Activated CD4-positive, alpha-beta T cell treated with anti-CD3 and anti-CD28 coated beads, Interleukin-2, Interleukin-4, amounts not matched to agents 100 ng/mL and 50 ng/mL, durations not matched to agents 16 hours and 8 hours (primary cell): ENCODE results near the gene TPRG1L.
"Not testable (repeated sequence)": the region's sequence is repeated elsewhere in the genome, so short reads cannot be mapped to it uniquely, and the experiment has no call there.

Source experiments
- DNase-seq: peaks from one replicate; pipeline ENCODE4 v3.0.0-alpha.2; 2020; ENCODE audit warnings: low spot score

The TPRG1L gene

DNA sequence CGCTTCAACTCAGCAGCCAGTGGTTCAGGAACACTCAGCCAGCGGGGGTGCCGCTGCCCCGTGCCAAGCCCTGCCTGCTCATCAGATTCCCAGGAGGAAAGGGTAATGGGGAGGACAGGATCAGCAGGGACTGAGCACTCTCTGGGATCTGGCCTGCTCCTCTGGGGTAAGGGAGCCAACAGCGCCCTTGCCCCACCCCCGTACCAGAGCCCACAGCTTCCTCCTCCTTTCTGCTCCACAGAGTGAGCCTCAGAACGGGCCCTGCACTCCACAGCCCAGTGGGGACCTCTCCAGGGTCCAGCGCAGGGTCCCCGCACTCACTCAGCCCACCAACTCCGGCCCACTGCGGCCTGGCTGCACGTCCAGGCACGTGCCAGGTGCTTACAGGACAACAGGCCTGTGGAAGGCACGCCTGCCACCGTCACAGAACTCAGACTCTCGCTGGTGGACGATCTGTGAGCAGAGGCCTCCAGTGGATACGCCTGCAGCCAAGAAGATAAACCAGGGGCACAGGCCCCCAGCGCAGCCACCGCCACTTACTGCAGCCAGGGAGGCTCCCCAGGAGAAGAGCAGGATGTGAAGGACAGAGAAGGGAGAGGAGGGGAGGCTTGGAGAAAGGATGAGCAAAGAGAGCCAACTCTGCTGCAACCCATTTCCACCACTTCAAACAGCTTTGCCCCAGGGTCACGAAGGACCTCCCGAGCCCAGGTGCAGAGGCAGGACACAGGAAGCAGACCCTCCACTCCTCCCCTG, 15.6 kb upstream of the TPRG1L start:
- DNase-seq: no peak

DNA sequence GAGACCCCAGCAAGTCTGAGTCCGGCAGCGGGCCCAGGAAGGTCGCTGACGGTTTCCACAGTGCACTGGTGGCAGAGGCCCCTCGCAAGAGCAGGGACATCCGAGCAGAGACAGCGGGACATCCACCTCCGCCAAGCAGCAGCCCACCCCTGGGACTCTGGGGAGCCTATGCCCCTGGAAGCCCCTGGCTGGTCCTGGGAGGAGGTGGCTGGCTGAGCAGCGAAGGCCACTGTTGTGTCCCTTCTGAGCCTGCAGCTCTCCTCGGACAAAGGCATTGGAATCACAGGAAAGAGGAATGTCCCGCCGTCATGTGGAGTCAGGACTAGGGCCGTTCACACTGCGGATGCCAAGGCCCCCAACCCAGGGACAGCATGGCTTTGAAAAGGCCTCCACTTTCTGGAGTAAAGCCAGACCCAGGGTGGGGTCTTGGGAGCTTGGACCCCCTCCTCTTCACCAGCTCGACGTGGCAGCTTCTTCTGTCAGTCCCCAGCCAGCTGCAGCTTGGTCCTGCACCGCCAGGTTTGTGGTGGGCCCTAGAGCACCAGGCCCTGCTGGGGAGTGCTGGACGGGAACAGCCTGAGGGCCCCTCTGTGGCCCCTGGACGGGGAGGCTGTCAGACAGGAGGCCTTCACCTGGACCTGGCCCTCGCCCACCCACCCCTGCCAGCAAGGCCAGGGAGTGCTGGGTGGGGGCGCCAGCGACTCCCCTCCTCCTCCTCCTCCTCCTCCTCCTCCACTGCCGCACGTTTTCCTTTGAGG, 14.9 kb upstream of the TPRG1L start:
- DNase-seq: no peak

DNA sequence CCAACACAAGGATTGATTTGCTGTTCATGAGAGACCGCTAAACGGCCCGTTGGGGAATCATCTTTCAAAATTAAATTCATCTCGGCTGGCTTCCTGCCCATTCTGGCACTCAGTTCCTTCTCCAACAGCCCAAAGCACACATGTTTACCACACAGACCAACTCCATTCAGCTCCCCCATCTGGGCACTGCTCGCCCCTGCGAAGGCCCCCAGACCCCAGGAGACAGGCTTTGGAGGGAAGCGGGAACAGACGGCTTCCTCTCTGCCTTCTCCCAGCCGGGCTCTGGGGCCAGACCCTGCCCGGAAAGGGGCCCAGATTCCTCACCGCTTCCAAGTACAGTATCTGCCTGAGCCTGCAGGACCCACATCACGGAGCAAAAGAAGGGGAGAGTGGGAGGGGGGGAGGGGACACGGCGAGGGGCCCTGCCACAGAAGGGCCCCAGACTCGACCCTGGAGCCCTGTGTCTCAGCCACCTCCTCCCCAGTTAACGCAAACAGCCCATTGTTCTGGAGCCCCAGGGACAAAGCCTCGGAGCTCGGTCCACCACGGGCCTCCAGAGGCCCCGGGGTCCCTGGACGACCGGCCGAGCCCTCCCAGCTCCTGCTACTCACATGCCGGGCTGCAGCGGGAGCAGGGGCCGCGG, 14.2 kb upstream of the TPRG1L start:
- no peak for DNase-seq

DNA sequence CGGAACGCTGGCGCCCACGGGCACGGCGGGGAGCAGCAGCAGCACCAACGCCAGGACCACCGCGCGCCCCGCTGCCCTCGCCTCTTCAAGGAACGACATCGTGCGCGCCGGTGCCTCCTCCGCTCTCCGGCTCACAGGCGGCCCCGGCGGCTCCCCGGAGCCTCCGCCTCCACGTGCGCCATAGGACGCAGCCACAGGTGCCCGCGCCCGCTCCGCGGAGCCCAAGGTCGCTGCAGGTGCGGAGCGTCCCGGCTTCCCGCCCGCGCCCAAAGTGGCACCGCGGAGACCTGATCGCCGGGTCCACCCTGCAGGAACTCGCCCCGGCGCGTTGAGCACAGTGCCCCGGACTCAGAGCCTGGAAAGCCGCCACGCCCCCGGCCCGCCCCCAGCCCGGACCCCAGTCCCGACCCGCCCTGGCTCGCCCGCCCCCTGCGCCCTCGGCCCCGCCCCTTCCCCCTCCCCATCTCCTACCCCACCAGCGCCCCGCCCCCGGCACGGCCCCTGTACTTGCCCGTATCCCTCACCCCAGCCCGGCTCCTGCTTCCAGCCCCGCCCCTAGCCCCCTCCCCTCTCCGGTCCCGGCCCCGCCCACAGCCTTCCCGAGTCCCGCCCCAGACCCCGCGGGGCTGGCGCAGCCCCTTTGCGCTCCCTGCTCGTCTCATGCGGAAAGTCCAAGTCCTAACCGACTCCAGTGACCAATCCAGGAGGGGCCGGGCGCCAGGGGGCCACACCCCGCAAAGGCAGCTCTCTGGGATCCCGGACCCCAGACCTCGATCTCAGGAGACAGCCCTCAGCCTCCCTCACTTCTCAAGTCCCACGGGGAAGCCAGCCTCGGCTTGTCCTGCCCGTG, 13.4 kb upstream of the TPRG1L start, which contains the start of gene MEGF6:
Gene MEGF6 (minus strand): TSS at position 339 of the 850 bp plus-strand sequence. CDS start 240 bp downstream, at position 99.
- no peak for DNase-seq

DNA sequence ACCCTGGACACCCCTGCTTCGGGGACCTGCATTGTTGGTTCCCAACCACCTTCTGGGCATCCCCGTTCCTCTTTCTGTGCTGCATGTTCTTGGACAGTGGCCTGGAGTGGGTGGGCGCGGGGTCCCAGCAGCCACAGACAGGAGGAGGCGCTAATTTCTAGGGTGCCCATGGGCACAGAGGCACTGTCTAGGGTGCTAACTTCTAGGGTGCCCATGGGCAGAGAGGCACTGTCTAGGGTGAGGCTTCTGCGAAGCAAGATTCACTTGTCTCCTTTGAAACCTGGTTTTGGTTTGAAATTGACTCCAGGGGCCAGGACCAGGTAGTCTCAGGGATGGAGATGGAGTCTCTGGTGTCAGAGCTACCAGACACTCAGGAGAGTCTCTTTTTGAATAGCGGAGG, 12.7 kb upstream of the TPRG1L start:
- DNase-seq: no peak

DNA sequence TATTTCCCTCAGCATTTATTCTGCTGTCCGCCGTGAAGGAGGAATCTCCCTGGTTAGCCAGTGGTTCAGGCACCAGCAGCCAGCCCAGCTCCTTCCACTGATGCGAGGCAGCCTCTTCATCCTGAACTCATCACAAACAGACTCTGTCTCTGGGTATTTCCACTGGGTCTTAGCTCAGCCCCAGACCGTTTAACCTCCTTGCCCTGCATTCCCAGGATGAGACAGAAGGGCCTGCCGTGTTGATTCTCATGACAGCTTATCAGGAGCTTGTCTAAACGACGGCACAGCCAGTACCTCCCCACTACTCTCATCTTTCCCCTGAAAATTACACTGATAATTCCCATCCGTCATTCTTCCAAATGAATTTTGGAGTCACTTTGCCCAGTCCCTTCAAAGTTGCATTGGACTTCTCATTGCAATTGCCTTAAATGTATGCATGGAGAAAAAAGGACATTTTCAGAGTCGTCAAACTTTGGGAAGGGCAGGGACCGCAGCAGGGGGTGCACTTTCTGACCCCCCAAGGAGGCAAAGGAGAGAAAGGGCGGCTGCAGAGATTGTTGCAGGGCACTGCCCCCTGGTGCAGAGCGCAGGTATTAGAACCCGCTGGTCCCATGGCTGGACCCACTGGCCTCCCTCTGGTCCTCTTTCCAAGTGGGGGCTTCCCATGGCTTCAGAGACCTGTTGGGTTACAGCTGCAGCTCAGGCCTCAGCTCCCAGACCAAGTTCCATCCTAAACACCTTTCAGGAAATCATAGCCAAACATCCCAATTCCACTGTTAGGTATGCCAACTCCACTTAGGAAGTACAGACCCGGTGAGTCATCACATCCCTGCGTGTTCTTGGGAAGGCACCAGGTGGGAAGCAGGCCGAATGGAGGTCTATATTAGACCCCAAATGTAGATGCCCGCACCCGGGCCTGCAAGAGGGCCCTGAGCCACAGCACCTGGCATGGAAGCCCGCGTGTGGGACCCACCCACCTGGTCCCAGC, 9.8 kb upstream of the TPRG1L start:
- DNase-seq: no peak

DNA sequence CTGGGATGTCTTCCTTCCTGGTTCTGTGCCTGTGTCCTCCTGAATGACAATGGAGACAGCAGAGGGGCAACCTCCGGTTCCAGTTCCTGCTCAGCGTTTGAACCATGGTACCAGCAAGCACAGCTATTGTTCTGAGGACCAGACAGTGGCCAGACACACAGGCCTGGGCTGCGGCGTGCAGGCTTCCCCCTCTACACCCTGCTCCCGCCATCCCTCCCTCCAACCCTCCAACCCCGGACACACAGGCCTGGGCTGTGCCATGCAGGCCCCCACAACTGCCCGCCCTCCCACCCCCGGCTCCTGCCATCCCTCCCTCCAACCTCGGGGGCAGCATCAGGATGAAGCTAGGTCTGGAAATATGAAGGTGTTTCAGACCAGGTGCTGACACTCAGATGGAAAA, 8.0 kb upstream of the TPRG1L start:
- no peak for DNase-seq

DNA sequence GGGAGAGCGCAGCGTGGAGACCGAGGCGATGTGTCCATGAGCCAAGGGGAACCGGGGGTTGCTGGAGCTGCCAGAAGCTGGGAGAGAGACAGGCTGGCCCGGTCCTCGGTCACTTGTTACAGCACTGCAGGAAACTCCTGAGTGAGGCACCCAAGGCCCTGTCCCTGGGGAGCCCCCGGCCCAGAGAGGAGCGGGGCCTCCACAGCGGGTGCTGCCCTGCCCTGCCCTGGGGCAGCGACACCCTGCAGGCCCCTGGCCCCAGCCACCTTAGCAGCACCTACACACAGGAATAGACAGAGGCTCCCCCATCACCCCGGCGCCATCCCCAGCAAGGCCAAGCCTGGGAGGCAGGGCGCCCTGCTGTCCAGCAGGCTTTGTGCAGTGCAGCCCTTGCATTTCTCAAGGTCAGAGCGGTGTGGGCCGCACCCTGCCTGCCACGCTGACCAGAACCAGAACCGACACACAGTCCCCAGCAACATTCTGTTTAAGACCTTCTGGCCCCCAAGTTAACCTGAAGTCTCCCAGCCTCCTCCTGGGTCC, 6.9 kb upstream of the TPRG1L start:
- no peak for DNase-seq

DNA sequence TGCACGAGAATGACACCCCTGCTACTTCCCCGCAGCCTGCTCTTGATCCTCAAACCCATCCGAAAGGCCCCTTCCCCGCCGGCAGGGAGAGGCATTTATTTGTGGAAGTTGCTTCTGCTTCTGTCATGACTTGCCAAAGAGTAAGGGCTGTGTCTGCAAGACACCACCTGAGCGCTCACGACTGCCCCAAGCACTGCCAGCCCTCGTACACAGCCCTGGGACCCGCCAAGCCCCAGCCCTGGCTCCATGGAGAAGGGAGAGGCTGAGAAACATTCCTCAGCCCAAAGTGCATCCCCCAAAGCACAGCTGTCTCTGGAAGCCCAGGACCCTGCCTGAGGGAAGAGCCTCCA, 6.3 kb upstream of the TPRG1L start:
- no peak for DNase-seq

DNA sequence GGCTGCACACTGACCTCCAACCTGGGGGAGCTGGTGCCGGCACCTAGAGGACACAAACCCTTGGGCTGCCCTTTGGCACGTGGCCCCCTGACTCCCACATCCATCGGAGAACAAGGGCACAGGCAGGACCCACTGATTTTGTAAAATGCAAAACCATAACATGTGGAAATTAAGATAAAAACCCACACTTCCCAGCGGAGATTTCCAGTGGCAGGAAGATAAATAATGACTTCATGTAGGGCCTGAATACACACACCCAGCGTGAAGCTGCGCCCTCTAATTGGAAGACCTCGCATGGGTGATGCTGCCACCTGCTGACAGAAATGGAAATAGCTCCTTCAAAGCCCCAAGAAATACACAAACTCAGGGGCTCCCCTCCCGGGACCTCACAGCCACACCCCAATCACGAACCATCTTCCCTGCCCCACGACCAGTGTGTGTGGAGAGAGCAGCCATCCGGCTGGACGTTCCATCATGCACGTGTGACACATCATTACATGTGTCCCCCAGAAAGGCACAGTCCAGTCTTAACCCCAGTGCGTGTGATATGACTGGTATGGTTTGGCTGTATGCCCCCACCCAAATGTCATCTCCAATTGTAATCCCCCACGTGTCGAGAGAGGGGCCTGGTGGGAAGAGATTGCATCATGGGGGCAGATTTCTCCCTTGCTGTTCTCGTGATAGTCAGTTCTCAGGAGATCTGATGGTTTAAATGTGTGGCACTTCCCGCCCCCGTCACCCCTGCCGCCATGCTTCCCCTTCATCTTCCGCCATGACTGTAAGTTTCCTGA, 5.7 kb upstream of the TPRG1L start:
- DNase-seq: peak; percentile 76

DNA sequence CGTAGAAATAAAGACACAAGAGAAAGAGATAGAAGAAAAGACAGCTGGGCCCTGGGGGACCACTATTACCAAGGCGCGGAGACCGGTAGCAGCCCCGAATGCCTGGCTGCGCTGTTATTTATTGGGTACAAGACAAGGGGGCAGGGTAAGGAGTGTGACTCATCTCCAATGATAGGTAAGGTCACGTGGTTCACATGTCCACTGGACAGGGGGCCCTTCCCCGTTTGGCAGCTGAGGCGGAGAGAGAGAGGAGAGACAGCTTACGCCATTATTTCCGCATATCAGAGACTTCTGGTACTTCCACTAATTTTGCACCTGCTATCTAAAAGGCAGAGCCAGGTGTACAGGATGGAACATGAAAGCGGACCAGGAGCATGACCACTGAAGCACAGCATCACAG, 4.1 kb upstream of the TPRG1L start:
- no peak for DNase-seq

DNA sequence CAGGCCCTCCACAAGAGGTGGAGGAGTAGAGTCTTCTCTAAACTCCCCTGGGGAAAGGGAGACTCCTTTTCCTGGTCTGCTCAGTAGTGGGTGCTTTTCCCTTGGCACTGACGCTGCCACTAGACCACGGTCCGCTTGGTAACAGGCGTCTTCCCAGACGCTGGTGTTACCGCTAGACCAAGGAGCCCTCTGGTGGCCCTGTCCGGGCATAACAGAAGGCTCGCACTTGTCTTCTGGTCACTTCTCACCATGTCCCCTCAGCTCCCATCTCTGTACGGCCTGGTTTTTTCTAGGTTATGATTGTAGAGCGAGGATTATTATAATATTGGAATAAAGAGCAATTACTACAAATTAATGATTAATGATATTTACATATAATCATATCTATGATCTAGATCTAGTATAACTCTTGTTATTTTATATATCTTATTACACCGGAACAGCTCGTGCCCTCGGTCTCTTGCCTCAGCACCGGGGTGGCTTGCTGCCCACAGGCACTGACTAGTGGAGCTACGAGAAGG, 3.6 kb upstream of the TPRG1L start:
- DNase-seq: not testable (repeated sequence)

DNA sequence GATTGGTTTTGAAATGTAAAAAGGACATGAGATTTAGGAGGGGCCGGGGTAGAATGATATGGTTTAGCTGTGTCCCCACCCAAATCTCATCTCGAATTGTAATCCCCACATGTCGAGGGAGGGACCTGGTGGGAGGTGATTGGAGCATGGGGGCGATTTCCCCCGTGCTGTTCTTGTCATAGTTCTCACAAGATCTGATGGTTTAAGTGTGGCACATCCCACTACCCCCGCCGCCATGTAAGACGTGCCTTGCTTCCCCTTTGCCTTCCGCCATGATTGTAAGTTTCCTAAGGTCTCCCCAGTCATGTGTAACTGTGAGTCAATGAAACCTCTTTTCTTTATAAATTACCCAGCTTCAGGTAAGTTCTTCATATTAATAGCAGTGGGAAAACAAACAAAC, 2.7 kb upstream of the TPRG1L start:
- DNase-seq: not testable (repeated sequence)

DNA sequence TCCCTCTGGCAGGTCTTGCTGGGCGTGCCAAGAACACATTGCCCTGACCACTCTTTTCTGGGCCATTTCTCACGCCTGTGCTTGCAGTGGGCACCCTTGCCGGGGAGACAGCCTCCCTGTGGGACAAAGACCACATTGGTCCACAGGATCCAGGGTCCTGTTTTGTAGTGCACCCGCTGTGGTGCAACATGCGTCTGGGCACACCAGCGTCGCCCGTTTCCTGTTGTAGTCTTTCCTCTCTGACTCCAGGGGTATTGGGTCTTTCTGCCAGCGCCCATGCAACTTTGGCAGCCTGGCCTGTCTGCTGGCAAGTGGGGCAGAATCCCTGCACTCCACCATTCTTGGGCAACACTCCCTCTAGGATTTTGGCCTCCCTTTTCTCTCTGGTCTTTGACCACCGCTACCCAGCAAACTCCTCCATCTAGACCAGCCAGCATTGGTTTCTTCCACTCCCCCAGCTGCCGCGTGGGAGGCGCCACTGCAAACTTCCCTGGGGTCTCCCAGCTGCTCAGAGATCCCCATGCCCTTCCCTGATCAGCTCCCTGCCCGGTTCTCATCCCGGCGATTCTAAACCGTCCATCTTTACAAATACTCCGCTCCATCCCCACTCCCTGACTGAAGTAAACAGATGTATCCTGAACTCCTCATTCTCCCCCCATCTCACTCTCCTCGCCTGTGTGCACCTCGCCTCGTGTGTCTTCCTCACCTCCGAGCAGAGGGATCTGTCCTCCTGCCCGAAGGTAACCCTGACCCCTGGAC, 1.2 kb upstream of the TPRG1L start:
- no peak for DNase-seq

DNA sequence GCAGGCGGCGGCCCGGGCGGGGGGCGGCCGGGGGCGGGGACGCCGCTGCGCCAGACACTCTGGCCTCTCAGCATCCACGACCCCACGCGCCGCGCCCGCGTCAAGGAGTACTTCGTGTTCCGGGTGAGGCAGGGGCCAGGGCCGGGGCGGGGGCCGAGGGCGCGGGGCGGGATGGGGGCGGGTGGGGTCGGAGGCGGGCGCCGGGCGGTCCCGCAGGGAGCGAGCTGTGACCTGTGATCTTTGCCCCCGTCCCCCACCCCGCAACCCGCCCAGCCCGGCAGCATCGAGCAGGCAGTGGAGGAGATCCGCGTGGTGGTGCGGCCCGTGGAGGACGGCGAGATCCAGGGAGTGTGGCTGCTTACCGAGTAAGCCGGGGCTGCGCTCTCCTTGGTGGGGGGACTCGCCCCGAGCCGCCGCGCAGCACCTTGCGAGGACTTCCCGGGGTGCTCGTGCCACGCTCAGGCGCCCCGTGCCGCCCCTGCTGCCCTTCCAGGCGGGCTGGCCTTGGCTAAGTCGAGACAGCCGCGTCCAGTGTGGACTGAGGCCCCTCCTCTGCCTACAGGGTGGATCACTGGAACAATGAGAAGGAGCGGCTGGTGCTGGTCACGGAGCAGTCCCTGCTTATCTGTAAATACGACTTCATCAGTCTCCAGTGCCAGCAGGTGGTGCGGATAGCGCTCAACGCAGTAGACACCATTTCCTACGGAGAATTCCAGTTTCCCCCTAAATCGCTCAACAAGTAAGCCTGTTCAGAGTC, 514 bp downstream of the TPRG1L start:
- no peak for DNase-seq

DNA sequence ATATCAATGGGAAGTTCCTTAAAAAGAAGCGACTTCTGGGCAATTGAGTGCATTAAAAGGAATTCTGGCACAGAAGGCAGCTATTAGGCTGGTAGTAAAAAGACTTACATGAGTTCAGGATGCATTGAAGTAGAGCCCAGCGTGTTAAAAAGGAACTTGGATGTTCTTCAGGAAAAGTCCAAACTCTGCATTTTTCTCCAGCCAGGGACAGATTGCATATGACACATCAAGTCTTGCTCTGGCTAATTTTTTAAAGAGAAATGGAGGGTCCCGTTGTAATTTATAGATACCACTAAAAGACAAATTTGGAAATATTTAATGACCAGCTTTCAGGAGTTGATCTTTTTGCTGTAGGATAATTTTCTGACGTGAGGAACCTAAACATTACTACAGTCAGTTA, 1.2 kb downstream of the TPRG1L start:
- DNase-seq: no peak

DNA sequence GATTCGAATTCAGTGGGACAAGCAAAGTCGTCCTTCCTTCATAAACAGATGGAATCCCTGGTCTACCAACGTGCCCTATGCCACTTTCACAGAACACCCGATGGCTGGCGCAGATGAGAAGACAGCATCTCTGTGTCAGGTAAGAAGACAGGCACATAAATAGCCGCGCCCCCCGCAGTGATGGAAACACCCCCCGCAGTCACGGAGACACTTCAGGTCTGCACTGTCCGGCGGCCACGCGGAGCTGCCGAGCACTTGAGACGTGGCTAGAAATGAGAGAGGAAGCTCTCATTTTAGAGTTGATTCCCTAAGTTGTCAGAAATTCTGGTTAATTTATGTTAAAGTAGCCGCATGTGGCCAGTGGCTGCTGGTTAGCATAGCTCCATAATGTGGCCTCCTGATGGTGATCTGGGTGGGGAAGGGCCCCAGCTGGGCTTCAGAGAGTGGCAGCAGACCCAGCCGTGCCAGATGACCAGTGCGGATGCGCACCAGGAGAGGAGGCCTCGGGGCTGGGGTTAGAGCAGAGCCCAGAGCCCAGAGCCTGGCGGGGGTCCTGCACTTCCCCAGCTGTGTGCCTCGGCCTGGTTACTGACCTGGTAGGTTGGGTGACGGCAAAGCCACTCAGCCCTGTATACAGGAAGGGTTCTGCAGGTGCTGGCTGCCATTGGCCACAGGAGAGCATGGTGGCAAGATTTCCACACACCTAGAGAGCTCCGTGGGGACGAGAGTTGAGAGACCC, 2.9 kb downstream of the TPRG1L start:
- DNase-seq: no peak
